ENCODE data around the gene METRNL.

The METRNL gene

GRCh38 chr17:83081684-83082201, 2.3 kb downstream of the METRNL start:
- no peak for DNase-seq

- no peak for DNase-seq
Measured at GRCh38 chr17:83082424-83082823, 3.0 kb downstream of the METRNL start.

- DNase-seq = no peak
Measured at GRCh38 chr17:83082909-83083367, 3.5 kb downstream of the METRNL start.

- peak; percentile 82 for DNase-seq
Measured at GRCh38 chr17:83083368-83084201, 4.2 kb downstream of the METRNL start.

GRCh38 chr17:83084214-83084613, 4.8 kb downstream of the METRNL start:
- DNase-seq = no peak

GRCh38 chr17:83084621-83085056, 5.2 kb downstream of the METRNL start:
- no peak for DNase-seq

GRCh38 chr17:83085103-83085502, 5.7 kb downstream of the METRNL start:
- DNase-seq = no peak

- DNase-seq = no peak
Measured at GRCh38 chr17:83085526-83086198, 6.3 kb downstream of the METRNL start.

- DNase-seq = no peak
Measured at GRCh38 chr17:83086199-83086880, 6.9 kb downstream of the METRNL start.

GRCh38 chr17:83086907-83087787, 7.7 kb downstream of the METRNL start:
- no peak for DNase-seq

GRCh38 chr17:83087788-83088360, 8.5 kb downstream of the METRNL start:
- no peak for DNase-seq

GRCh38 chr17:83088451-83088850, 9.0 kb downstream of the METRNL start:
- no peak for DNase-seq

GRCh38 chr17:83088909-83089308, 9.5 kb downstream of the METRNL start:
- DNase-seq = no peak

GRCh38 chr17:83089328-83090132, 10.1 kb downstream of the METRNL start:
- DNase-seq = no peak

- DNase-seq = no peak
Measured at GRCh38 chr17:83090444-83091256, 11.2 kb downstream of the METRNL start.

- no peak for DNase-seq
Measured at GRCh38 chr17:83091257-83092141, 12.1 kb downstream of the METRNL start.

- no peak for DNase-seq
Measured at GRCh38 chr17:83092186-83092585, 12.8 kb downstream of the METRNL start.

GRCh38 chr17:83092931-83093330, 13.5 kb downstream of the METRNL start:
- no peak for DNase-seq

GRCh38 chr17:83093506-83093905, 14.1 kb downstream of the METRNL start:
- DNase-seq = no peak

All from NCI-H226 (cell line).